H9 (cell line): Measurements from ENCODE around the gene ADAMTS6. TPM values are rescaled to one million over a fixed set of nuclear protein-coding genes. Genes with fewer than 3 reads are reported as not detected.

ENCODE experiments used
- DNase-seq: peaks from one replicate; pipeline ENCODE4 v3.0.0-alpha.2; 2017
- H2AFZ ChIP-seq: one replicate; pipeline ENCODE4 v1.6.1; 2013; ENCODE audit warnings: mild to moderate bottlenecking, low read length, control low read depth, moderate library complexity
- H2AK5ac ChIP-seq: 2 replicates; pipeline ENCODE4 v1.6.1; 2013; ENCODE audit warnings: low read length, control low read depth, mixed read lengths; ENCODE audit not compliant: insufficient read length
- H2BK120ac ChIP-seq: one replicate; pipeline ENCODE4 v1.6.1; 2013; ENCODE audit warnings: low read depth, mild to moderate bottlenecking, low read length, control low read depth, inconsistent platforms; ENCODE audit not compliant: poor library complexity, severe bottlenecking
- H2BK12ac ChIP-seq: 2 replicates; pipeline ENCODE4 v1.6.1; 2013; ENCODE audit warnings: low read length, control low read depth, mixed read lengths, low read depth; ENCODE audit not compliant: insufficient read length
- H2BK15ac ChIP-seq: 2 replicates; pipeline ENCODE4 v1.6.1; 2013; ENCODE audit warnings: low read depth, low read length, control low read depth
- H2BK20ac ChIP-seq: one replicate; pipeline ENCODE4 v1.6.1; 2013; ENCODE audit warnings: low read depth, mild to moderate bottlenecking, low read length, control low read depth, inconsistent platforms; ENCODE audit not compliant: poor library complexity, severe bottlenecking
- H2BK5ac ChIP-seq: 2 replicates; pipeline ENCODE4 v1.6.1; 2013; ENCODE audit warnings: low read length, control low read depth, mixed read lengths; ENCODE audit not compliant: insufficient read length
- H3K14ac ChIP-seq: 2 replicates; pipeline ENCODE4 v1.6.1; 2013; ENCODE audit warnings: low read length, control low read depth; ENCODE audit not compliant: insufficient read depth
- H3K18ac ChIP-seq: 2 replicates; pipeline ENCODE4 v1.6.1; 2013; ENCODE audit warnings: low read depth, mild to moderate bottlenecking, mixed read lengths, low read length, control low read depth; ENCODE audit not compliant: insufficient read length
- H3K23ac ChIP-seq: 2 replicates; pipeline ENCODE4 v1.6.1; 2013; ENCODE audit warnings: low read length, control low read depth, mixed read lengths, low read depth; ENCODE audit not compliant: insufficient read length
- H3K23me2 ChIP-seq: 2 replicates; pipeline ENCODE4 v1.6.1; 2013; ENCODE audit warnings: low read depth, mild to moderate bottlenecking, mixed read lengths, low read length, control low read depth; ENCODE audit not compliant: insufficient read length, poor library complexity, severe bottlenecking
- H3K27ac ChIP-seq: 2 replicates; pipeline ENCODE4 v1.5.1; 2013; ENCODE audit warnings: low read length, control low read depth, mixed read lengths, low read depth; ENCODE audit not compliant: insufficient read length
- H3K27me3 ChIP-seq: 2 replicates; pipeline ENCODE4 v1.6.1; 2013; ENCODE audit warnings: low read length, control low read depth, inconsistent platforms; ENCODE audit not compliant: insufficient read depth
- H3K4ac ChIP-seq: 2 replicates; pipeline ENCODE4 v1.6.1; 2013; ENCODE audit warnings: low read depth, mild to moderate bottlenecking, control low read depth, inconsistent platforms, low read length, moderate library complexity
- H3K4me1 ChIP-seq: 2 replicates; pipeline ENCODE4 v1.6.1; 2013; ENCODE audit warnings: low read length, control low read depth, inconsistent platforms; ENCODE audit not compliant: insufficient read depth
- H3K4me2 ChIP-seq: 2 replicates; pipeline ENCODE4 v1.6.1; 2013; ENCODE audit warnings: low read length, control low read depth, mixed read lengths; ENCODE audit not compliant: insufficient read length, insufficient read depth
- H3K56ac ChIP-seq: 2 replicates; pipeline ENCODE4 v1.6.1; 2013; ENCODE audit warnings: low read depth, mild to moderate bottlenecking, mixed read lengths, low read length, control low read depth; ENCODE audit not compliant: insufficient read length
- H3K79me1 ChIP-seq: 2 replicates; pipeline ENCODE4 v1.6.1; 2013; ENCODE audit warnings: low read depth, mild to moderate bottlenecking, moderate library complexity, low read length, control low read depth, inconsistent platforms; ENCODE audit not compliant: insufficient read depth, poor library complexity, severe bottlenecking
- H3K79me2 ChIP-seq: 2 replicates; pipeline ENCODE4 v1.6.1; 2013; ENCODE audit warnings: low read length, control low read depth, inconsistent platforms; ENCODE audit not compliant: insufficient read depth
- H3K9ac ChIP-seq: 2 replicates; pipeline ENCODE4 v1.6.1; 2013; ENCODE audit warnings: low read length, control low read depth, mixed read lengths; ENCODE audit not compliant: insufficient read length; ENCODE audit errors: extremely low read depth
- H3K9me3 ChIP-seq: one replicate; pipeline ENCODE4 v1.6.1; 2013; ENCODE audit warnings: low read depth, low read length, inconsistent platforms; ENCODE audit not compliant: control insufficient read depth
- H3T11ph ChIP-seq: one replicate; pipeline ENCODE4 v1.6.1; 2013; ENCODE audit warnings: mild to moderate bottlenecking, low read length, control low read depth, inconsistent platforms
- H4K20me1 ChIP-seq: one replicate; pipeline ENCODE4 v1.6.1; 2013; ENCODE audit not compliant: control insufficient read depth, insufficient read length, insufficient read depth
- H4K5ac ChIP-seq: 2 replicates; pipeline ENCODE4 v1.6.1; 2013; ENCODE audit warnings: low read depth, mild to moderate bottlenecking, mixed read lengths, low read length, control low read depth; ENCODE audit not compliant: insufficient read length
- H4K8ac ChIP-seq: replicated peaks from 2 replicates; pipeline ENCODE4 v1.6.1; 2013; ENCODE audit warnings: low read length, control low read depth, mixed read lengths, low read depth; ENCODE audit not compliant: insufficient read length
- H4K91ac ChIP-seq: 2 replicates; pipeline ENCODE4 v1.6.1; 2013; ENCODE audit warnings: low read depth, mild to moderate bottlenecking, moderate library complexity, mixed read lengths, low read length, control low read depth; ENCODE audit not compliant: insufficient read length
- H3K27ac Mint-ChIP-seq, 3 experiments: 2 replicates in 2 of 3; 3 replicates in 1 of 3; pipeline ENCODE4 v1.8.0; 2020 to 2021; ENCODE audit warnings: mixed read lengths in 3 of 3, mild to moderate bottlenecking in 1 of 3, moderate library complexity in 1 of 3
- H3K27me3 Mint-ChIP-seq: 2 replicates; pipeline ENCODE4 v1.8.0; 2021; ENCODE audit warnings: low read depth, mild to moderate bottlenecking, moderate library complexity, mixed read lengths
- H3K36me3 Mint-ChIP-seq, 3 experiments: 2 replicates in 2 of 3; 3 replicates in 1 of 3; pipeline ENCODE4 v1.8.0; 2020 to 2021; ENCODE audit warnings: low read depth in 3 of 3, mixed read lengths in 3 of 3; ENCODE audit not compliant: insufficient read depth in 1 of 3
- H3K4me1 Mint-ChIP-seq, 2 experiments: 2 replicates each; pipeline ENCODE4 v1.8.0; 2020; ENCODE audit warnings: mixed read lengths in 2 of 2
- H3K4me3 Mint-ChIP-seq, 2 experiments: 2 replicates in 1 of 2; 3 replicates in 1 of 2; pipeline ENCODE4 v1.8.0; 2020 to 2021; ENCODE audit warnings: mild to moderate bottlenecking in 2 of 2, mixed read lengths in 2 of 2, moderate library complexity in 1 of 2
- H3K9me3 Mint-ChIP-seq, 2 experiments: 2 replicates in 1 of 2; 3 replicates in 1 of 2; pipeline ENCODE4 v1.8.0; 2020; ENCODE audit warnings: mild to moderate bottlenecking in 2 of 2, mixed read lengths in 2 of 2, moderate library complexity in 1 of 2
- CTCF ChIP-seq: fragments of 200-600 bp; sonication (generic); conservative IDR thresholded peaks from 3 replicates; pipeline ENCODE4 v1.8.0; 2021; ENCODE audit warnings: antibody characterized with exemption, mild to moderate bottlenecking
- WGBS: extraction: QIAGEN DNeasy Blood & Tissue Kit; methylation state at CpG from one replicate; pipeline ENCODE4 v1.1.7; 2013; ENCODE audit warnings: missing lambda C conversion rate, low lambda C conversion rate, mixed read lengths; ENCODE audit not compliant: insufficient read length; ENCODE audit errors: extremely low coverage; 5-methylcytosine and 5-hydroxymethylcytosine counted together
- total RNA-seq: library from RNA; stranded (reverse); gene quantifications from 2 replicates; pipeline ENCODE4 v1.2.1, GENCODE V29; 2021

Gene ADAMTS6
- total RNA-seq, 1 experiment from 2014 or later, result 0.33 TPM

GRCh38 chr5:65479527-65479926 lies 2.2 kb downstream of the ADAMTS6 start:
- H2BK12ac ChIP-seq, result no peak overlapping the region
- no peak overlapping the region for H2BK120ac ChIP-seq
- no peaks in the 10 kb centered on the region for H3K79me2 ChIP-seq
- no peak overlapping the region for H2AK5ac ChIP-seq
- H3K14ac ChIP-seq, result no peak overlapping the region
- no peaks in the 10 kb centered on the region for H3K79me1 ChIP-seq
- Mint-ChIP-seq H3K36me3 (no peaks in the 10 kb centered on the region), H3K27ac (no peak overlapping the region), H3K4me3 (no peak overlapping the region), H3K27me3 (no peaks in the 10 kb centered on the region), H3K9me3 (no peaks in the 10 kb centered on the region), H3K4me1 (peaks cover 20% of the 10 kb centered on the region in 2 experiments)
- H3K18ac ChIP-seq, result no peak overlapping the region
- no peak overlapping the region for H3K56ac ChIP-seq
- DNase-seq, result no peak
- H4K20me1 ChIP-seq, result no peaks in the 10 kb centered on the region
- no peaks in the 10 kb centered on the region; the same call in 1 of the 2 replicates for H3K27me3 ChIP-seq
- no CpG with 5 or more reads among the region's 1 CpG for whole genome bisulfite sequencing
- no peak overlapping the region for H4K8ac ChIP-seq
- no peak overlapping the region for H2BK20ac ChIP-seq
- H2BK5ac ChIP-seq, result no peak overlapping the region
- no peak overlapping the region for H3K9ac ChIP-seq
- no peak overlapping the region for H3K27ac ChIP-seq
- H4K91ac ChIP-seq, result no peak overlapping the region
- no peak overlapping the region for H4K5ac ChIP-seq
- H3K4me1 ChIP-seq, result no peaks in the 10 kb centered on the region; the same call in 1 of the 2 replicates
- peaks cover 18% of the 10 kb centered on the region for H3K23me2 ChIP-seq
- TF ChIP-seq CTCF, result no peak
- H3K4ac ChIP-seq, result no peak overlapping the region
- no peak overlapping the region for H2BK15ac ChIP-seq
- no peak overlapping the region for H3K4me2 ChIP-seq
- no peak overlapping the region for H3K23ac ChIP-seq
- no peak overlapping the region for H2AFZ ChIP-seq
- no peak overlapping the region for H3T11ph ChIP-seq
- no peaks in the 10 kb centered on the region for H3K9me3 ChIP-seq
